Putamen (tissue), 1 donor: ENCODE data around the gene XIAP.
"Not testable (repeated sequence)": the region's sequence is repeated elsewhere in the genome, so short reads cannot be mapped to it uniquely, and the experiment has no call there.

Experiments
- DNase-seq: peaks from one replicate; pipeline ENCODE4 v3.0.0-alpha.2; 2016; ENCODE audit warnings: low spot score

XIAP gene

GRCh38 chrX:123859846-123860838 is at the start of gene XIAP:
Gene XIAP, plus strand, starts transcription at chrX:123860053. Its CDS starts 25,610 bp downstream, at chrX:123885663.
- DNase-seq, result peak; percentile 70

GRCh38 chrX:123814343-123814742 is 45.5 kb upstream of the XIAP start:
- DNase-seq, result no peak

DNA sequence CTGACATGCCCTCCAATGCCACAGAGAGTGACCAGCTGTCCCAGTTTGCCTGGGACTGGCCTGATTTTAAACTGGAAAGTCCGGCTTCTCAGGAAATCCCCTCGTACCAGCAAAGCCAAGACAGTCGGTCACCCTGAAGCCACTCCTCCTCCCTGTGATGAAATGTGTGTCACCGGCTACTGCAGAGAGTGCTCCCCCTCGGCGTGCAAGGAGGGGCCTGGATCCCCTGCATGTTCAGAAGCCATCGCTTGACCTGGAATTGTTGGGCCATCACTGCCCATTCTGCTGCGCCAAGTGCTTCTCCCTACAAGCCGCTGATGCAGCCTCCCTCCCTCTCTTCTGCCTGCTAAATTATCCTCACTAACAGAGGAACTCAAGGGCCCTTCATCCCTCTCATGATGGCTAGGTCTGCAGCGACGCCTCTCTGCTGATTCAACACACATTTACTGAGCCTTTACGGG is 44.9 kb upstream of the XIAP start:
- not testable (repeated sequence) for DNase-seq

- DNase-seq, result no peak
Observed at GRCh38 chrX:123817288-123817894, 42.5 kb upstream of the XIAP start.

DNA sequence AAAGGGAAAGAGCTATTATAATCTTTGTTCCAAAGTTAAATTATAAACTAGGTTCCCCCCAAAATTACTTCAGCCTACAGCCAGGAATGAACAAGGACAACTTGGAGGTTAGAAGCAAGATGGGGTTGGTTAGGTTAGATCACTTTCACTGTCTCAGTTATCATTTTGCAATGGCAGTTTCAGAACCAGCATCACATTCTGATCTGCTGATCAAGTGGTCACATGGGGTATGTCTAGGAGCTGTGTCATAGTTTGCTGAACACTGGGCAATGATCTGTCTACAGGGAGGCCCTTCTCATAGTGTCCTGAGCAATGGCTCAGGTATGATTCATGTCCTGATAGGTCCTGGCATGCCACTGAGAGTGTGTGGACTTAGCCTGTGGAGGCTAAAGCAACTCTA is 41.6 kb upstream of the XIAP start:
- DNase-seq, result no peak

DNA sequence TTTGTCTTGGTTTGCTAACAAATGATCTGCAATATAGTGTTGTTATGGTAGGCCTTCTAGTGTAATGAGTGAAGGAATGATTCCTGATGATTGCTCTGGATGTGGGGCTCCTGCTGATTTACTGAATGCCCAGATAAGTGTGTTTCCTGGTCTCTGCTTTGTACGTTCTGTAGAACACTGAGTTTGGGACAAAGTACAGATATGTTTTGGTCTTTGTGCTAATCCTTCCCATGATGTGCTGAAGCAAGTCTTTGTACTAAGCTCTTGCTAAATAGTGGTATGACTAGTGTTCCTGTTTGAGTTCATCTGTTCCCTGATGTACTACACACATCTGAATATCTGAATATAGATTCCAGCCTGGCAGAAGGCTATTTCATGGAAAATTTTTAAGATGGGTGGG is 36.9 kb upstream of the XIAP start:
- no peak for DNase-seq

GRCh38 chrX:123830309-123830708 is 29.5 kb upstream of the XIAP start:
- DNase-seq, result peak; percentile 2

GRCh38 chrX:123833387-123833786 is 26.5 kb upstream of the XIAP start:
- DNase-seq, result peak; percentile 19

DNA sequence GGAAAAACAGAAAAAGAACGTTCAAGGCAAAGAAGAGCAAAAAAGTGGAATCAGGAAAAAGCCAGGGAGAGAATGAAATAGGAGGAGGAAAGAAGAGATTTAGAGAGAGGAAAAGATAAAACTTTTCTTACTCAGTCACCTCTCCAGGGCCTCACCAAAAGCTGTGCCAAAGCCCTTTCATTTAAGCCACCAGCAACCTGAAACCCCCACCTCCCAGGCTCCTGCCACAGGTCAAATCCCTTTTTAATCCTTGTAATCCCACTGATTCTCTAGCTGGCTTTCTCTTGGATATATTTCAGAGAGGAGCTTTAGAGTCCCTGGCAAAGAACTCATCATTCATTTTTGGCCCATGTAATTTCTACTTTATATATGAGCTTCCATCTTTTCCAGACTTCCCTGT is 25.7 kb upstream of the XIAP start:
- DNase-seq, result no peak

DNA sequence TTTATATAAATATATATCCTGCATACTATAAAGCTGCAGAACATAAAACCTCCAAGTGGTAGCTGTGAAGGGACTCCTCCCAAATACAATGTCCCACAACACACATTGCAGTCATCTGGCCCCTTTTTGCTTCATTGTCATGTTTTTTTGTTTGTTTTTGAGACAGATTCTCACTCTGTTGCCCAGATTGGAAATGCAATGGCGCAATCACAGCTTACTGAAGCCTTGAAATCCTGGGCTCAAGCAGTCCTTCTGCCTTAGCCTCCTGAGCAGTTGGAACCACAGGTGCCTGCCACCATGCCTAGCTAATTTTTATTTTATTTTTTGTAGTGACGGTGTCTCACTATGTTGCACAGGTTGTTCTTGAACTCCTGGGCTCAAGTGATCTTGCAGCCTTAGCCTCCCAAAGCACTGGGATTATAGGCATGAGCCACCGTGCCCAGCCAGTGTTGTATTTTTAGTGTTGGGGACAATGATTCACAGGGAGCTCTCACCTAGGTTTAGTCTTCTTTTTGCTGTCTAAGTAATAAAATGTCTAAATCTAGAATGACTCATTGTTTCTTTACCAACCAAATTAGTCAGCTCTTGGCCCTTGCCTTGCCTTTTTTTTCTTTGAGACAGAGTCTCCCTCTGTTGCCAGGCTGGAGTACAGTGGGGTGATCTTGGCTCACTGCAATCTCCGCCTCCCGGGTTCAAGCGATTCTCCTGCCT is 24.0 kb upstream of the XIAP start:
- no peak for DNase-seq

DNA sequence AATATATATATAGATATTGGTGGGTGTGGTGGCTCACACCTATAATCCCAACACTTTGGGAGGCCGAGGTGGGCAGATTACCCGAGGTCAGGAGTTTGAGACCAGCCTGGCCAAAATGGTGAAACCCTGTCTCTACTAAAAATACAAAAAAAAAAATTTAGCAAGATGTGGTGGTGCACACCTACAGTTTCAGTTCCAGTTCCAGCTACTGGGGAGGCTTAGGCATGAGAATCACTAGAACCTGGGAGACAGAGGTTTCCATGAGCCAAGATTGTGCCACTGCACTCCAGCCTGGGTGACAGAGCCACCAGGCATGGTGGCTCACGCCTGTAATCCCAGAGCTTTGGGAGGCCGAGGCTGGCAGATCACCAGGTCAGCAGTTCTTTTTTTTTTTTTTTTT is 14.7 kb upstream of the XIAP start:
- DNase-seq, result not testable (repeated sequence)

DNA sequence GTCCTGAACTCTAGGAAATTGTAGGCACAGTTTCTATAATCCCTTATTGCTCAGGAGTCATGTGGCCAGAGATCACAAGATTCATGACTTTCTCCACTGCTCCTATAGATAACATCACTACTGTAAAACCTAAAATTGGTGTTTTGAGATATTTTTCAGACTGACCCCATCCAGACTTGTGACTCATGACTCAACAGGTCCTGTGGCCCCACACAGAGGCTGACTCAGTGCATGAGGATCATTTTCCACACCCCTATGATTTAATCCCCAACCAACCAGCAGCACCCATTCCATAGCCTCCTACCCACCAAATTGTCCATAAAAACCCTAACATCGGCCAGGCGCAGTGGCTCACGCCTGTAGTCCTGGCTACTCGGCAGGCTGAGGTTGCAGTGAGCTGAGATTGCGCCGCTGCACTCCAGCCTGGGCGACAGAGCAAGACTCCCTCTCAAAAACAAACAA is 13.2 kb upstream of the XIAP start:
- no peak for DNase-seq

GRCh38 chrX:123847056-123847455 is 12.8 kb upstream of the XIAP start:
- no peak for DNase-seq

DNA sequence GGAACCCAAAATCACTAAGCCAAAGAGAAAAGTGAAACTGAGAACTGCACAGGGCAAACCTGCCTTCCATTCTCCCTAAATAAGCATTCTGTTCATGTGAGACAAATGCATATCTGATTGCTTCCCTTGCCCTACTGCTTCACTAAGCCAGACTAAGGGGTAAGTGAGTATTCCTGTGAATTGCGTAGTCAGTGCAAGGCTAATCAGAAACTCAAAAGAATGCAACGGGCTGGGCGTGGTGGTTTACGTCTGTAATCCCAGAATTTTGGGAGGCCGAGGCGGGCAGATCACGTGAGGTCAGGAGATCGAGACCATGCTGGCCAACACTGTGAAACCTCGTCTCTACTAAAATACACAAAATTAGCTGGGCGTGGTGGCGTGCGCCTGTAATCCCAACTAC is 10.8 kb upstream of the XIAP start:
- no peak for DNase-seq

DNA sequence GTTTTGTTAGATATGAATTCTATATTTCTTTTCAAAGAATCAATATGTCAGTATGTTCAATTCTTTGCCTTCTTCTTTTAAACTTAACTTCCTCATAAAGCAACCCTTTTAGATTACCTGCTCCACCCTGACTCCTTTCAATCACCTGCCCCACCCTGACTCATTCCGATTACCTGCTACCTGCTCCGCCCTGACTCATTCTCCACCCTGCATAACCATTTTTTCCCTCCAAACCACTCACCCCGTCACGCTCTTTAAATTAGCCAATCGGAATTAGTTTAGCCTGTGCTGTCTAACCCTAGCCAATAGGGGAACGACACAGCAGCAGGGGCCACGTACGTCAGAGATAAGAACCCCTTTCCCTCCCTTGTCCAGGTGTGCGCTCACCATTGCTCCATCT is 9.9 kb upstream of the XIAP start:
- not testable (repeated sequence) for DNase-seq

DNA sequence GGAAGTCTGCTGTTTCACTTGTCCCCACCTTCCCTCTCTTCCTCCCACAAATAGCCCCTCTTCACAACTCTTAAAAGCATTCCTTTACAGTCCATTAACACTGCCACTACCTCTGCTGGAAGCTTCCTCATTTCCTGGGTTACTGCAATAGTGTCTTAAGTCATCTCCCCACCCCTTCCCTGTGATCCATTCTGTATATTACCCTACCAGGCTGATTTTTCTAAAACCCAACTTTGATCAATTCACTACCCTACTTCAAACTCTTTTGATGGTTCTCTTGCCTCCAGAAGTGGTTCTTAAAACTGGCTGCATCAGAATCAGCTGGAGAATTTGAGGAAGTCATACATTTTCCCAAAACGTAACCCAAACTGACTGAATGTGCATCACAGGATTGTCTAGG is 8.8 kb upstream of the XIAP start:
- DNase-seq, result no peak

GRCh38 chrX:123854329-123854728 is 5.5 kb upstream of the XIAP start:
- no peak for DNase-seq

- peak; percentile 75 for DNase-seq
Observed at GRCh38 chrX:123859409-123859845, 426 bp upstream of the XIAP start.

DNA sequence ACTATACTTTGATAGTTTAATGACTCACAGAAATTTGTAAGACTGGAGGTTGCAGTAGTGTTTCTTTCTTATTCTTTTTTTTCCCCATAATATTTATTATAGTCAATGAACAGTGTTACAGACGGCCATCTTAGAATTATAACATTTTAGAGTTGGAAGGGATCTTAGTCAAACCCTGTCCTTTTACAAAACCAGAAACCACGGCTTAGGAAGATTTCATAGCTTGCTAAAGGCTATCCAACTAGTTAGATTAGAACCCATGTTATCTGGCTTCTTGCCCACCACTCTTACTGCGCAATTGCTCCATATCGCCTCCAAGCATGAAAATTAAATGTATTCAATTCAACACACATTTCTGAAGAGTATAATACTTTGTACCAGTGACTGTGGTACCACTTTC is 1.1 kb downstream of the XIAP start:
- DNase-seq, result peak; percentile 6

DNA sequence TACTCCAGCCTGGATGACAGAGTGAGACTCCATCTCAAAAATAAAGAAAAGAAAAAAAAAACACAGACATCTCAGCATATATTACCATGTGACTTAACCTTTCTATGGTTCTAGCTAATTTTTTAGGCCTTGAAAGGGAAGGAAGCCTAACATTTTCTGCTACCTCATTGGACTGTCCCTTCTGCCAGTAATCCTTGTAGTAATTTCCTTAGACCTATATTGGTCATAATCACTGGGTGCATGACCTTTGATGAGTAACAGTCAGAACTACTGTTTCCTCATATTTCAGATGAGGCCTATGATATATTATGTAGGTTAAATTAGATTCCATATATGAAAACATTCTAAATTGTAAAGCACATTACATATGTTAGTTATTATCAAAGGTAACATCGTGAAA is 9.6 kb downstream of the XIAP start:
- no peak for DNase-seq

DNA sequence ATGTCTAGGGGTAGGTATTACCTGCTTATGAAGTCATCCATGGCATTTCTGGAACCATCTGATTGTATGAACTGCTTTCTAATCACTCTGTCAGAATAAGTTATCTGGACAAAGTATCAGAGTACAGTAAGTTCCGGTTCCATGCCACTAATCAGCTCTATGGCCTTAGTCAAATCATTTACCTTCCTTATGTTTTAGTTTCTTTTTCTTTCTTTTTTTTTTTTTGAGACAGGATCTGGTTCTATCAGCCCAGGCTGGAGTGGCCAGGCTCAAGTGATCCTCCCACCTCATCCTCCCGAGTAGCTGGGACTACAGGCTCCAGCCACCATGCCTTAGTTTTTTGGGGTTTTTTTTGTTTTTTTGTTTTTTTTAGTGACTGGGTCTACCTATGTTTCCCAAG is 11.5 kb downstream of the XIAP start:
- DNase-seq, result no peak

- DNase-seq, result no peak
Observed at GRCh38 chrX:123873956-123874355, 14.1 kb downstream of the XIAP start.
